Uterus (tissue), 4 donors: ENCODE measurements around the gene ZRANB3. TPM values are rescaled to one million over a fixed set of nuclear protein-coding genes. Genes with fewer than 3 reads are reported as not detected.
"Not testable (repeated sequence)": the region's sequence is repeated elsewhere in the genome, so short reads cannot be mapped to it uniquely, and the experiment has no call there.

Experiments used
- DNase-seq, 2 donors: peaks; one replicate each; pipeline ENCODE4 v3.0.0-alpha.2; 2019 to 2020
- H3K27ac ChIP-seq, 2 donors: fragments of 200-600 bp; sonication (generic); 1 replicate in 1 of 2; 2 replicates in 1 of 2; pipeline ENCODE4 v1.5.1; 2016 to 2018
- H3K27me3 ChIP-seq, 2 donors: fragments of 200-600 bp; sonication (generic); one replicate each; pipeline ENCODE4 v1.5.1; 2018 to 2019; ENCODE audit warnings: control low read depth in 1 of 2
- H3K36me3 ChIP-seq, 2 donors: fragments of 200-600 bp; sonication (generic); one replicate each; pipeline ENCODE4 v1.5.1; 2019; ENCODE audit warnings: control low read depth in 1 of 2
- H3K4me1 ChIP-seq, 2 donors: fragments of 200-600 bp; sonication (generic); one replicate each; pipeline ENCODE4 v1.5.1; 2018 to 2019; ENCODE audit warnings: control low read depth in 1 of 2
- H3K4me3 ChIP-seq, 2 donors: fragments of 200-600 bp; sonication (generic); 1 replicate in 1 of 2; 2 replicates in 1 of 2; pipeline ENCODE4 v1.5.1; 2018 to 2019; ENCODE audit warnings: mild to moderate bottlenecking in 1 of 2
- H3K9me3 ChIP-seq, 2 donors: fragments of 200-600 bp; sonication (generic); one replicate each; pipeline ENCODE4 v1.5.1; 2019; ENCODE audit warnings: control low read depth in 1 of 2
- POLR2A ChIP-seq, 2 donors: fragments of 450-650 bp; IDR thresholded peaks; one replicate each; pipeline ENCODE4 v1.6.1; 2016; ENCODE audit warnings: antibody characterized with exemption in 2 of 2, mild to moderate bottlenecking in 1 of 2, moderate library complexity in 1 of 2
- intact Hi-C: fragments of 100-400 bp; cut with DNase I; formaldehyde crosslinking; loops from one replicate; pipeline ENCODE4 v1.15.1; 2023; ENCODE audit warnings: low total_unique reads
- total RNA-seq, 4 donors: library from RNA; depleted of rRNA in 3 of 4; stranded (reverse); fragments of >200 nt in 3 of 4; gene quantifications; one replicate each; pipeline versions ENCODE4 v1.1.0 to v1.2.4, GENCODE V29; 2014 to 2023
- TF ChIP-seq, protein P1 (sequence below), 4 experiments: fragments of 200-600 bp in 2 of 4; fragments of 450-650 bp in 2 of 4; sonication (generic) in 2 of 4; IDR thresholded peaks; one replicate each; pipeline ENCODE4 v1.5.1; 2016 to 2019; ENCODE audit warnings: antibody characterized with exemption in 4 of 4, mild to moderate bottlenecking in 2 of 4, moderate library complexity in 1 of 4
- donor health status: DM: yes; HTN: yes; CAD: no.

ZRANB3 gene
- total RNA-seq, 4 donors from 2014 or later = 1.8 to 24.3 (median 5.5) TPM

- Histone ChIP-seq H3K27ac (no peak overlapping the region), H3K36me3 (no peaks in the 10 kb centered on the region), H3K4me3 (no peak overlapping the region), H3K9me3 (peaks cover 0 to 4% of the 10 kb centered on the region in 2 donors), H3K27me3 (no peaks in the 10 kb centered on the region), H3K4me1 (no peaks in the 10 kb centered on the region)
- no peak for TF ChIP-seq POLR2A (IDR thresholded peaks at IDR 0.05)
- TF ChIP-seq, protein P1, sequence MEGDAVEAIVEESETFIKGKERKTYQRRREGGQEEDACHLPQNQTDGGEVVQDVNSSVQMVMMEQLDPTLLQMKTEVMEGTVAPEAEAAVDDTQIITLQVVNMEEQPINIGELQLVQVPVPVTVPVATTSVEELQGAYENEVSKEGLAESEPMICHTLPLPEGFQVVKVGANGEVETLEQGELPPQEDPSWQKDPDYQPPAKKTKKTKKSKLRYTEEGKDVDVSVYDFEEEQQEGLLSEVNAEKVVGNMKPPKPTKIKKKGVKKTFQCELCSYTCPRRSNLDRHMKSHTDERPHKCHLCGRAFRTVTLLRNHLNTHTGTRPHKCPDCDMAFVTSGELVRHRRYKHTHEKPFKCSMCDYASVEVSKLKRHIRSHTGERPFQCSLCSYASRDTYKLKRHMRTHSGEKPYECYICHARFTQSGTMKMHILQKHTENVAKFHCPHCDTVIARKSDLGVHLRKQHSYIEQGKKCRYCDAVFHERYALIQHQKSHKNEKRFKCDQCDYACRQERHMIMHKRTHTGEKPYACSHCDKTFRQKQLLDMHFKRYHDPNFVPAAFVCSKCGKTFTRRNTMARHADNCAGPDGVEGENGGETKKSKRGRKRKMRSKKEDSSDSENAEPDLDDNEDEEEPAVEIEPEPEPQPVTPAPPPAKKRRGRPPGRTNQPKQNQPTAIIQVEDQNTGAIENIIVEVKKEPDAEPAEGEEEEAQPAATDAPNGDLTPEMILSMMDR (IDR thresholded peaks at IDR 0.05) = no peak
- DNase-seq = no peak
- intact Hi-C loops = no loop called here
Observed at GRCh38 chr2:135451966-135452365, 79.1 kb downstream of the ZRANB3 start.

DNA sequence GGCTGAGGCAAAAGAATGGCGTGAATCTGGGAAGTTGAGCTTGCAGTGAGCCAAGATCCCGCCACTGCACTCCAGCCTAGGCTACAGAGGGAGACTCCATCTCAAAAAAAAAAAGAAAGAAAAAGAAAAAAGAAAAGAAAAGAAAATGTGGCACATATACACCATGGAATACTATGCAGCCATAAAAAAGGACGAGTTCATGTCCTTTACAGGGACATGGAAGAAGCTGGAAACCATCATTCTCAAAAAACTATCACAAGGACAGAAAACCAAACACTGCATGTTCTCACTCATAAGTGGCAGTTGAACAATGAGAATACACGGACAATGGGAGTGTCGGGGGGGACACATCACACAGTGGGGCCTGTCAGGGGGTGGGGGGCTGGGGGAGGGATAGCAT is 88.0 kb downstream of the ZRANB3 start:
- intact Hi-C loops, H3K36me3 ChIP-seq, H3K4me1 ChIP-seq, H3K9me3 ChIP-seq, H3K4me3 ChIP-seq, DNase-seq, H3K27ac ChIP-seq, H3K27me3 ChIP-seq: not testable (repeated sequence)

DNA sequence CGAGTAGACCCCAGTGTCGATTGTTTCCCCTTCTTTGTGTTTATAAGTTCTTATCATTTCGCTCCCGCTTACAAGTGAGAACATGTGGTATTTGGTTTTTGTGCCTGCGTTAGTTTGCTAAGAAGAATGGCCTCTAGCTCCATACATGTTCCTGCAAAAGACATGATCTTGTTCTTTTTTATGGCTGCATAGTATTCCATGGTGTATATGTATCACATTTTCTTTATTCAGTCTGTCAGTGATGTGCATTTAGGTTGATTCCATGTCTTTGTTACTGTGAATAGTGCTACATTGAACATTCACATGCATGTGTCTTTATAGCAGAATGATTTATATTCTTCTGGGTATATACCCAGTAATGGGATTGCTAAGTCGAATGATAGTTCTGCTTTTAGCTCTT is 95.9 kb downstream of the ZRANB3 start:
- H3K27me3 ChIP-seq, H3K36me3 ChIP-seq, H3K4me3 ChIP-seq, H3K9me3 ChIP-seq, H3K27ac ChIP-seq, intact Hi-C loops, H3K4me1 ChIP-seq, DNase-seq: not testable (repeated sequence)

DNA sequence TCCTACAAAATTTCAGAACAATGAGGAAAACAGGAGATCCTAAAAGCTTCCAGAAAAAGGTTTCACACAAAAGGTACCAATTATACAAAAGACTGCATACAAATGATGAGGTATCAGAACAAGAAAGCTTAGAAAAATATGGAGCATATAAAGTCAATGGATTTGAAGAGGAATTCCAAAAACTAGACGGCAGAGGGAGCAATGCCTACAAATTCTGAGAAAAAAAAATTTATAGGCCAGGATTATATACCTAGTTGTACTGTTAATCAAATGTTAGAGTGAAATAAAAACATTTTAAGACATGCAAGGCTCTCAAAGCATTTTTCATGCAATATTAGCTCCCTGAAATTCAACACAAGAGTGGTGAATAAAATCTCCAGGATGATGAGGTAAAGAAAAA is 106.2 kb downstream of the ZRANB3 start:
- H3K36me3 ChIP-seq = no peaks in the 10 kb centered on the region
- H3K4me1 ChIP-seq = no peaks in the 10 kb centered on the region
- H3K27ac ChIP-seq = no peak overlapping the region
- H3K27me3 ChIP-seq = no peaks in the 10 kb centered on the region
- DNase-seq = no peak
- peaks cover 0 to 6% of the 10 kb centered on the region in 2 donors for H3K9me3 ChIP-seq
- no peak overlapping the region for H3K4me3 ChIP-seq
- intact Hi-C loops = no loop called here
- TF ChIP-seq POLR2A (IDR thresholded peaks at IDR 0.05) = no peak
- TF ChIP-seq, protein P1 (IDR thresholded peaks at IDR 0.05) = no peak

DNA sequence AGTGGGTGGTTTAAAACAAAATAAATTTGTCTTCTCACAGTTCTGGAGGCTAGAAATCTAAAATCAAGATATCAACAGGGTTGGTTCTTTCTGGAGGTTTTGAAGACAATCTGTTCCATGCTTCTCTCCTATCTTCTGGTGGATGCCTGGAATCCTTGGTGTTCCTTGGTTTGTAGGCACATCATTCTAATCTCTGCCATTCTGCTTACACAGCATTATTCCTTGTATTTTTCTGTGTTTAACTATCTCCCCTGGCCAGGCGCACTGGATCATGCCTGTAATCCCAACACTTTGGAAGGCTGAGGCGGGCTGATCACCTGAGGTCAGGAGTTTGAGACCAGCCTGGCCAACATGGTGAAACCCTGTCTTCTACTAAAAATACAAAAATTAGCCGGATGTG is 108.1 kb downstream of the ZRANB3 start:
- DNase-seq = no peak
- intact Hi-C loops = no loop called here
- H3K4me1 ChIP-seq = no peaks in the 10 kb centered on the region
- TF ChIP-seq, protein P1 (IDR thresholded peaks at IDR 0.05) = no peak
- no peak for TF ChIP-seq POLR2A (IDR thresholded peaks at IDR 0.05)
- H3K36me3 ChIP-seq = no peaks in the 10 kb centered on the region
- peaks cover 0 to 6% of the 10 kb centered on the region in 2 donors for H3K9me3 ChIP-seq
- H3K4me3 ChIP-seq = no peak overlapping the region
- H3K27ac ChIP-seq = no peak overlapping the region
- no peaks in the 10 kb centered on the region for H3K27me3 ChIP-seq

- Histone ChIP-seq H3K4me3 (no peak overlapping the region), H3K36me3 (peaks cover 0 to 3% of the 10 kb centered on the region in 2 donors), H3K4me1 (no peaks in the 10 kb centered on the region), H3K27me3 (no peaks in the 10 kb centered on the region), H3K9me3 (no peaks in the 10 kb centered on the region), H3K27ac (no peak overlapping the region)
- no peak for DNase-seq
- TF ChIP-seq, protein P1 (IDR thresholded peaks at IDR 0.05) = no peak
- TF ChIP-seq POLR2A (IDR thresholded peaks at IDR 0.05) = no peak
- intact Hi-C loops = no loop called here
Observed at GRCh38 chr2:135411646-135412045, 119.4 kb downstream of the ZRANB3 start.
